GM21390 (cell line): ENCODE results near the gene GMCL2.

Experiments
- ATAC-seq: cut with Tn5 transposase; IDR thresholded peaks from one replicate; pipeline ENCODE4 v1.9.1; 2021; ENCODE audit not compliant: unreplicated experiment

The GMCL2 gene

DNA sequence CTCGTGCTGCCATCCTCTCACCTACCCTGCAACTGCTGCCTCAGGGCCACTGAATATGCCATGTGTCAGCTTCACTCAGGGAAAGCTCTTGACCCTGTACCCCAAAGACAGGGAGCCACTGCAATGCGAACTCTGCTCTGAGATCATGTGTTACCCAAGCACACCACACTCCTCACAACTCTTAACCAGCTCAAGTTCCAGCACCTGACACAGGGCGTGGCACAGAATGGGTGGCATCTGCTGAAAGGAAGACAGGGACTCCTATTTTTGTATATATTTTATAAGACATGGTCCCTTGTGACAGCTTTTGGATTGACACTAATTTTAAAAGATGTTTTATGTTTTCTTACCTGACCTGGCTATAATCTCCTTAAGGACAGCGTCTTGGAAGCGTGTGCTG, 34.7 kb upstream of the GMCL2 start:
- ATAC-seq: no peak

GRCh38 chr5:178221282-178221681, 34.1 kb upstream of the GMCL2 start:
- no peak for ATAC-seq

GRCh38 chr5:178218827-178219226, 31.7 kb upstream of the GMCL2 start:
- no peak for ATAC-seq

GRCh38 chr5:178218237-178218776, 31.1 kb upstream of the GMCL2 start:
- ATAC-seq: no peak

DNA sequence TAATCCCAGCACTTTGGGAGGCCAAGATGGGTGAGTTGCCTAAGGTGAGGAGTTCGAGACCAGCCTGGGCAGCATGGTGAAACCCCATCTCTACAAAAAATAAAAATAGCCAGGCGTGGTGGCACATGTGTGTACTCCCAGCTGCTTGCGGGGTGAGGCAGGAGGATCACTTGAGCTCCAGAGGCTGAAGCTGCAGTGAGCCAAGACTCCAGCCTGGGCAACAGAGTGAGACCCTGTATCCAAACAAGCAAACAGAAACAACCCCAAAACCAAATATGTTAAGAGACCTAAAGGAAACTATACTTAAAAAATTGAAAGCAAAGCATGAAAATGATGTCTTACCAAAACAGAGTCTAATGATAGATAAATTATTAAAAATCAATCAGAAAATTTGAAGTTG, 29.6 kb upstream of the GMCL2 start:
- no peak for ATAC-seq

- ATAC-seq: no peak
These were observed 28.9 kb upstream of the GMCL2 start for GRCh38 chr5:178216088-178216534.

- ATAC-seq: no peak
These were observed 28.3 kb upstream of the GMCL2 start for GRCh38 chr5:178215280-178216002.

DNA sequence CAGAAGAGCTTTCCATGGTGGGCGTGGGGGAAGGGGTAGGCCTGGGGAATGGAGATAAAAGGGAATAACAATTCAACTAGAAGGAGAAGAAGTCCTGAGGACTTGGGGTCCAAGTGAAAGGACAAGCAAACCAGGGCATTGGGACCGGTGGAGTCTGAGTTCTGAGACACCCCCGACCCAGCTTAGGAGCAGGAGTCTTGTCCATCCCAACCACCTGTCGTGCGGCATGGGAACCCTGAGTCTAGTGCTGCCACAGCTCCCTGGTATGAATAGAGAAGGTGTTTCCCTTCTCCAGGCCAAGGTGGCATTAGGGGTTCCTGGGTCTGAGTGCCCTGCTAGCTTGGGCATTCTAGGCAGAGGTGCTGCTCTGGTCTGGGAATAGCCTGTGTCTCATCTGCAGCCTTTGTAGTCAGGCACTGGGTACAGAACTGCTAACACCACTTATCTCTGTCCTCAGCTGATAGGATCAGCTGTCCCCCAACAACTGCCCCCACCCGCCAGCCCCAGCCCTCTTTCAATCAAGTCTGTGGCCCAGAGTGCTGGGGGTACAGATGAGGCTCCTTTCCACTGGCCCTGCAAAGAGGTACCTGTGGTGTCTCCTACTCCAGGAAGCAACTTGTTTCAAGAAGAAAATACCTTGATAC, 27.1 kb upstream of the GMCL2 start:
- ATAC-seq: no peak

GRCh38 chr5:178213748-178214151, 26.6 kb upstream of the GMCL2 start:
- no peak for ATAC-seq

GRCh38 chr5:178213003-178213461, 25.9 kb upstream of the GMCL2 start:
- ATAC-seq: no peak

DNA sequence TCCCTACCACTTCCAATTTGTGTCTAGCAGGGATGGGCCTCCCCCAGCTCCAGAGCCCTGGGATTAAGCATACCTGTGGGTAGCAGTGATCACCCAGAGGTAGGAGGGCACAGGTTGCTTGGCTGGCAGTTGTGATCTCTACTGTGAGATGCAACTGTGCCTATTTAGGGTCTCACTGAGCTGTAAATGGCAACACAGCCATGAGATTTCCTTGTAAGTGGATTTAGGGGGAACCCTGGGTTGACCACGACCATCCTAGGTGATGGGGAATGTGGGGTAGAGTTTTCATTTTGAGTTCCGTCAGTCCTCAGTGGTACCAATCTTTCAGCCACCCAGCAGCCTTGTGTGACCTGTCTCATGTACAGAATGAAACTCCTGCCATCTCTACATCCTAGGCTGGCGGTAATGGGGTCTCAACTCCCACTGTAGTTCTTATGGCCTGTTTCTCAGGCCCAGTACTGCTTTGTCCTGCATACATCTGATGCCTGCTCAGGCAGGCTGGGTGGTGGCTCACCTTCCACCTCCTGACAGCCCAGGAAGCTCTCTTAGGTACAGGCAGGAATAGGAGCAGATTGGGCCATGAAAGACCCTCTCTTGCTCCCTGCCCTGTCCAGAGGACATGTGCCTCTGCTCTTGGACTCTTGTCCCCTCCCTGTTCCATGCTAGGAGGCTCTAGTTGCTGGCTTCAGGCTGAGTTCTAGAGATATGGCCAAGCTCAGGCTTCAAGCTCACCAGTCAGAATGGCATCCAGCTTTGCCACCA, 25.3 kb upstream of the GMCL2 start:
- no peak for ATAC-seq

DNA sequence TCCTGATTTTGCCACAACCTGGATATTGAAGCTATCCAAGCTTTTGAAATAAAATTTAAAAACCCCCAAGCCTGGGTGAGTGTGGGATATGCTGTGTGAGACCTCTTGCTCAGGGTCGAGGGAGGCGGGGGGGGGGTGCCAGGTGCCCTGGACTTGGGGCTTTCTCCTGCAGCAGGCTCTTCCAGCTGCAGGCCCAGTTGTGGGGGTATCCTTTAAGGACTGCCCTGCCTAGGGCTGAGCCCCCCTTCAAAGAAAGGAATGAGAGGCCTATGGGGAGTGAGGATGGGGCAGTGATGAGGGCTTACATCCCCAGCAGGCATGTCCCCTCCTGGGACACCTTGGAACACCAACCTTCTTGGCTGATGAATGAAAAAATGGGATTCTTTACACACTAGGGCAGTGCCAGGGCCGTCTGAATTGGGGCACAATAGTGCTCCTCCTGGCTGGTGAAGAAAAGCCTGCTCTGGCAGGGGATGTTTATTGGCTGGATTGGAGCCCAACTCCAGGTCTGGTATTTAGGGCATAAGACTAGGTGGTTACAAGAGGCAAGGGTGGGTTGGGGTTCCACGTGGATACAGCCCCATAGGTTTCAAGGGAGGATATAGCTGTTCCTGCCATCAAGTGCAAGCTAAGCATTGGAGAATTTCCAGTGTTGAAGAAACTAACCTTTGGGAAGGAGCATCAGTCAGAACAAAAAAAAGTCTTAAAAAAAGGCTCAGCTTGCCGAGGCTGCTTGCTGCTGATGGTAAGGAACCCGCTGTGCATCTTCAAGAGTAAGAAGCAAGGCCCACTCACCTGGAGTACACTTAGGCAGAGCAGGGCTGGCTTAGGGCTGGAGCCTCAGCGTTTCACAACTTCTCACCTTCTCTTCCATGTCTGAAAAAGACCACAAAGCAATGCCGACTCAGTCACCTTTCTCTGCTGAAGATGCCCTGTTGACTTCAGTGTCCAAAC, 24.2 kb upstream of the GMCL2 start:
- ATAC-seq: no peak

DNA sequence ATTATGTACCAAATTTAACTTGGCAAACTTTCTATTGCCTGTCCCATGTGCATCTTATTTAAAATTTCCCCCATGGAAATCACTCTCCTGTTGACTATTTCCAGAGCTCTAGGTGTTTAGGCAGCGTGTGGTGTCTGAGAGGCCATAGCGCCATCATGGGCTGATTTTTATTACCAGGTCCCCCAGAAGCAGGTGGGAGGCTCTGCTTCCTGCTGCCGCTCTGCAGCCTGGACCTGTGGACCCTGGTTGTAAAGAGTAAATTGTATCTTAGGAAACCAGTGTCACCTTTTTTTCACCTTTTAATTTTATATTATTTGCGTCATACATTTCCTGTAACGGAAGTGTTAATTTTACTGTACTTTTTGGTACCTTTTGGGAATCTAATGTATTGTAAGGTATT, 23.5 kb upstream of the GMCL2 start:
- ATAC-seq: no peak

GRCh38 chr5:178210073-178210535, 22.9 kb upstream of the GMCL2 start:
- ATAC-seq: no peak

DNA sequence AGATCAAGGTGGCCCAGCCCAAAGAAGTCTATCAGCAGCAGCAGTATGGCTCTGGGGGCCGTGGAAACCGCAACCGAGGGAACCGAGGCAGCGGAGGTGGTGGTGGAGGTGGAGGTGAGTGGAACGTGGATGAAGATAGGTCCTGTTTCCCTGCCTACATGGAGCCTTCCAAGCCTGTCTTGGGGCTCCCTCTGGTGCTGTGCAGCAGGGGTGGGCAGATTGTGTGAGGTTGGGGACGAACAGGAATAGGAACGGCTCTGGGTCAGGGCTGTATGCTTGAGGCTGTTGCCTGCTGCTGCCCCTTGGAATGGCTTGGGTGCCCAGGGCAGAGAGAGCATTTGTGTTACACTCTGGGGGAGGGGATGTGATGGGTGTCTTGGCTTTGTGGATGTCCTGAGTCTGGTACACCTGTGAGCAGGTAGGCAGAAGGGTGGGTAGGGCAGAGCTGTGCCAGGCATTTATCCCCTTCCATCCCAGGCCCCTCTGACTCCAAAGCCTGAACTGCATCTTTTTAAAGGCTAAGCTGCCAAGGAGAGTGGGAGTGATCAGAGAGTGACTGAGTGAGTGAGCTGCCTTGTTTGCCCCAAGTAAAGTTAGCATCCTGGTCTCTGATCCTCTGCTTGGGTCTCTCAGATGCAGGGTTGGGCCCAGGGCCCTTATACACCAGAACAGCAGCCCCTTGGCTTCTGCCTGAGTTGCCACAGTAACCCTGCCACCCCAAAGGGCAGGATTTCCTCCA, 22.3 kb upstream of the GMCL2 start:
- ATAC-seq: no peak

DNA sequence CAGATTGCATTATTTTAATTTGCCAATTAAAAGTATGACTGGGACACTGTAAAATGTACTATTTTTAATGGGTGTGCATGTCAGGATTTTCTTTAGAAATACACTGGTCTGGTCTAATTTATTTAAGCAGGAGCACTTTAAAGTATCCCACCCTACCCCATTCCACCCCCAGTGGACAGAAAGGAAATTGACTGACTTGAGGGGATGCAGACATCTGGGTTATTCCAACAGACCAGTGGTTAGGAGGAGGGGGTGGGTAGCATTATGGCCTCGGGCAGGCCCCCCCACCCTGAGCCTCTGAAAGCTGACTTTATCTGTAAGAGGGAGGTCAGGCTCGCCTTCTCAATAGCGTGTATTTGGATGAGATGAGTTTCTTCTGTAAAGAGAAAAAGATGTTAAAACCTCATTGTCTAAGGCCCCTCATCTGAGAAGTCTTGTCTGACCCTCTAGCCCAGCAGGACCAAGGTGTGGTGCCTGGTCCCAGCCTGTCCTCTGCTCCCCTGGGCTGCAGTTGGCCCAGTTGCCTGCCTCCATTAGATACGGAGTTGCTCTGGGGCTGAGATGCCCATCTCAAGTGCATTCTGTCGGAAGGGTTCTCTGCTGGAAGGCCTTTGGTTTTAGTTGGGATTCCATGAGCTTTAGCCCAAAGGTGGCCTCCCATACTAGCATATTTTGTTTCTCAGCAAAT, 21.5 kb upstream of the GMCL2 start:
- no peak for ATAC-seq

DNA sequence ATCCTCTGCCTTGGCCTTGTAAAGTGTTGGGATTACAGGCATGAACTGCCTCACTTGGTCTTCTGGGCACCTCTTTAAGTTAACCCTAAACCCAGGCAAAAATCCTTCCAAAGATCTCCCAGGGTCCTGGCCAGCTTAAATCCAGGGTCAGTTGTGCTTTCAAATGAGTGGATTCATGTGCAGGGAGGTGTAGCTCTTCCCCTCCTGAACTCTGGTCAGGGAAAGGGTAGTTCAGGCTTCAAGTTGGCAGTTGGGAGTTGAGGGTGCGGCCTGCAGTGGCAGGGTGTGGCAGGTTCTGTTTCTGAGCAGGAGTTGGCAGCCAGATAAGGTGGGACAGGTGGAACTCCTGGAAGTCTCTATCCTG, 20.7 kb upstream of the GMCL2 start:
- no peak for ATAC-seq

DNA sequence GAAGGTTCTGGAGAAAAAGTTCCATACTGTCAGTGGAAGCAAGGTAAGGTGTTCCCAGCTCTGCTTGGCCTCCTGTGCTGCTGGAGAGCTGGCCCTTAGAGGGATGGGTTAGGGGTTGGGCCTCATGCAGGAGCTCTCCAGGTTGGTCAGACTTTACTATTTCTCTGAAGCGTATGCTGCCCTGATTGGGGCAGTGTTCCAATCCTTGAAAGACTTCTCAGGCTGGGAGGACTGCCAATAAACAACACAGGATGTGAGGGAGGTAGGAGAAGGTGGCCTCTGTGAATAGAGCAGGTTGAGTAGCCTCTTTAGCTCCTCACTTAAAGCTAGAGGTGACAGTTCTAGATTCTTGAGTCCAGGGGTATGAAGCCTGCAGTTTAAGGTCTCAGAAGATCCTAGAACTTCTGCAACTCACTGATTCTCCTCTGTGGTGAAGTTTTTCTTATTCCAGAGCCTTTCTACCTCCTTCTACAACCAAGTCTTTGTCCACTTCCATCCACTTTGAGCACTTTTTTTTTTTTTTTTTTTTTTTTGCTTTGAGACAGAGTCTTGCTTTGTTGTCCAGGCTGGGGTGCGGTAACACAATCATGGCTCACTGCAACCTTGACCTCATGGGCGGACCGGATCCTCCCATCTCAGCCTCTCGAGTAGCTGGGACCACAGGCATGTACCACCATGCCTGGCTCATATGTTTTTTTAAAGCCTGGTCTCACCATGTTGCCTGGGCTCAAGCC, 20.2 kb upstream of the GMCL2 start:
- no peak for ATAC-seq
